Thoracic aorta (tissue), 2 donors: ENCODE data around the gene RAMP3. TPM values are rescaled to one million over a fixed set of nuclear protein-coding genes. Genes with fewer than 3 reads are reported as not detected.

Experiments
- ATAC-seq: fragments of 150-250 bp; one replicate; pipeline ENCODE4 v1.8.0; 2017; ENCODE audit warnings: low read depth; ENCODE audit not compliant: insufficient number of reproducible peaks, low FRiP score
- DNase-seq: peaks from one replicate; pipeline ENCODE4 v3.0.0-alpha.2; 2020; ENCODE audit warnings: low spot score
- H3K27ac ChIP-seq, 2 donors: fragments of 200-600 bp; sonication (generic); 1 replicate in 1 of 2; 2 replicates in 1 of 2; pipeline ENCODE4 v1.5.1; 2016; ENCODE audit warnings: mild to moderate bottlenecking in 2 of 2, moderate library complexity in 2 of 2
- H3K27me3 ChIP-seq: fragments of 200-600 bp; sonication (generic); replicated peaks from 2 replicates; pipeline ENCODE4 v1.6.0; 2016; ENCODE audit warnings: mild to moderate bottlenecking; ENCODE audit not compliant: insufficient read depth
- H3K36me3 ChIP-seq: fragments of 200-600 bp; sonication (generic); one replicate; pipeline ENCODE4 v1.5.1; 2016
- H3K4me1 ChIP-seq, 2 donors: fragments of 200-600 bp; sonication (generic); 1 replicate in 1 of 2; 2 replicates in 1 of 2; pipeline versions ENCODE4 v1.5.1 to v1.6.0; 2016; ENCODE audit warnings: low read depth in 2 of 2, mild to moderate bottlenecking in 1 of 2; ENCODE audit not compliant: control insufficient read depth in 1 of 2
- H3K4me3 ChIP-seq: fragments of 200-600 bp; sonication (generic); 2 replicates; pipeline ENCODE4 v1.5.1; 2016; ENCODE audit warnings: mild to moderate bottlenecking
- H3K9me3 ChIP-seq: fragments of 200-600 bp; sonication (generic); 2 replicates; pipeline ENCODE4 v1.5.1; 2016
- CTCF ChIP-seq: fragments of 200-600 bp; sonication (generic); IDR thresholded peaks from one replicate; pipeline ENCODE4 v1.5.1; 2019; ENCODE audit warnings: antibody characterized with exemption
- total RNA-seq, 2 donors: library from RNA; depleted of rRNA; stranded (reverse); fragments of >200 nt; gene quantifications; one replicate each; pipeline versions ENCODE4 v1.1.0 to v1.2.3, GENCODE V29; 2016

The RAMP3 gene
- total RNA-seq, 2 donors from 2014 or later, result 76.5 to 123 TPM

- no peak for DNase-seq
- Histone ChIP-seq H3K4me1 (no peaks in the 10 kb centered on the region), H3K4me3 (no peak overlapping the region), H3K27ac (no peak overlapping the region), H3K27me3 (no peaks in the 10 kb centered on the region), H3K9me3 (no peaks in the 10 kb centered on the region), H3K36me3 (no peaks in the 10 kb centered on the region)
- ATAC-seq, result no peak
- no peak for TF ChIP-seq CTCF
These were observed 9.0 kb upstream of the RAMP3 start for GRCh38 chr7:45148653-45148973.

GRCh38 chr7:45149606-45150005, 8.0 kb upstream of the RAMP3 start:
- no peaks in the 10 kb centered on the region for H3K36me3 ChIP-seq
- no peaks in the 10 kb centered on the region for H3K9me3 ChIP-seq
- DNase-seq, result no peak
- no peak for ATAC-seq
- H3K27me3 ChIP-seq, result no peaks in the 10 kb centered on the region
- H3K4me3 ChIP-seq, result no peak overlapping the region
- no peak for TF ChIP-seq CTCF
- no peak overlapping the region for H3K27ac ChIP-seq
- H3K4me1 ChIP-seq, result no peaks in the 10 kb centered on the region

- H3K9me3 ChIP-seq, result no peaks in the 10 kb centered on the region
- ATAC-seq (no peak), DNase-seq (no peak)
- no peaks in the 10 kb centered on the region for H3K4me1 ChIP-seq
- no peaks in the 10 kb centered on the region for H3K36me3 ChIP-seq
- no peak overlapping the region for H3K4me3 ChIP-seq
- TF ChIP-seq CTCF, result no peak
- H3K27me3 ChIP-seq, result no peaks in the 10 kb centered on the region
- H3K27ac ChIP-seq, result no peak overlapping the region
These were observed 7.4 kb upstream of the RAMP3 start for GRCh38 chr7:45150199-45150598.

GRCh38 chr7:45151131-45151684, 6.4 kb upstream of the RAMP3 start:
- H3K27ac ChIP-seq, result no peak overlapping the region

GRCh38 chr7:45151967-45152366, 5.6 kb upstream of the RAMP3 start:
- no peak for DNase-seq

More at GRCh38 chr7:45151131-45151684, 6.4 kb upstream of the RAMP3 start:
- Histone ChIP-seq H3K27me3 (no peaks in the 10 kb centered on the region), H3K36me3 (no peaks in the 10 kb centered on the region), H3K4me1 (no peaks in the 10 kb centered on the region), H3K4me3 (no peak overlapping the region), H3K9me3 (no peaks in the 10 kb centered on the region)
- ATAC-seq, result no peak
- TF ChIP-seq CTCF, result no peak
- DNase-seq, result no peak

More at GRCh38 chr7:45151967-45152366, 5.6 kb upstream of the RAMP3 start:
- no peaks in the 10 kb centered on the region for H3K36me3 ChIP-seq
- TF ChIP-seq CTCF, result no peak
- no peaks in the 10 kb centered on the region for H3K4me1 ChIP-seq
- no peak overlapping the region for H3K27ac ChIP-seq
- H3K9me3 ChIP-seq, result no peaks in the 10 kb centered on the region
- no peak for ATAC-seq
- no peaks in the 10 kb centered on the region for H3K27me3 ChIP-seq
- H3K4me3 ChIP-seq, result no peak overlapping the region
